SK-N-SH (cell line): ENCODE results near the gene KIF18A. TPM values are rescaled to one million over a fixed set of nuclear protein-coding genes. Genes with fewer than 3 reads are reported as not detected.

Source experiments
- CTCF ChIA-PET: fragments of 300-600, 350-600 bp; formaldehyde crosslinking; extraction: SDS; loops from one replicate; lab custom pipeline; 2021; lab: Yijun Ruan, JAX
- POLR2A ChIA-PET: fragments of 350-600 bp; sonication (Branson Sonifier 250); formaldehyde crosslinking; extraction: SDS; loops from one replicate; lab custom pipeline; 2020; ENCODE audit warnings: antibody characterized with exemption, inconsistent platforms; lab: Yijun Ruan, JAX
- DNase-seq: peaks from one replicate; pipeline ENCODE4 v3.0.0; 2012
- H2AFZ ChIP-seq: fragments of 200-600 bp; sonication (generic); 2 replicates; pipeline ENCODE4 v1.8.1; 2016; ENCODE audit warnings: antibody characterized with exemption, mild to moderate bottlenecking, low read depth
- H3F3A ChIP-seq: fragments of 200-600 bp; sonication (generic); replicated peaks from 2 replicates; pipeline ENCODE3; 2016; ENCODE audit warnings: antibody characterized with exemption, mild to moderate bottlenecking; ENCODE audit not compliant: insufficient read depth
- H3K27ac ChIP-seq, 2 experiments: fragments of 200-500 bp in 1 of 2; fragments of 200-600 bp in 1 of 2; sonication (Bioruptor generic) in 1 of 2; sonication (generic), shearing (Covaris generic) in 1 of 2; 2 replicates each; pipeline versions ENCODE4 v1.5.1 to v1.6.1; 2014 to 2016; ENCODE audit warnings: low read depth in 2 of 2, inconsistent platforms in 1 of 2, low read length in 1 of 2, mild to moderate bottlenecking in 1 of 2, mixed read lengths in 1 of 2
- H3K27me3 ChIP-seq: fragments of 200-600 bp; sonication (generic), shearing (Covaris generic); 2 replicates; pipeline ENCODE4 v1.6.1; 2016; ENCODE audit warnings: mixed run types; ENCODE audit not compliant: insufficient read depth
- H3K36me3 ChIP-seq, 2 experiments: fragments of 200-500 bp in 1 of 2; fragments of 200-600 bp in 1 of 2; sonication (Bioruptor generic) in 1 of 2; sonication (generic) in 1 of 2; replicated peaks in 1 of 2; 2 replicates each; pipeline versions ENCODE3 to v1.5.1; 2014 to 2016; ENCODE audit warnings: low read length in 1 of 2, mild to moderate bottlenecking in 1 of 2; ENCODE audit not compliant: insufficient read depth in 2 of 2, control insufficient read depth in 1 of 2
- H3K4me1 ChIP-seq, 2 experiments: fragments of 200-500 bp in 1 of 2; fragments of 200-600 bp in 1 of 2; sonication (Bioruptor generic) in 1 of 2; sonication (generic), shearing (Covaris generic) in 1 of 2; 2 replicates each; pipeline versions ENCODE4 v1.5.1 to v1.6.1; 2014 to 2016; ENCODE audit warnings: low read depth in 1 of 2, low read length in 1 of 2, mixed run types in 1 of 2; ENCODE audit not compliant: insufficient read depth in 2 of 2, control insufficient read depth in 1 of 2
- H3K4me2 ChIP-seq: fragments of 200-600 bp; sonication (generic), shearing (Covaris generic); 2 replicates; pipeline ENCODE4 v1.6.1; 2017; ENCODE audit warnings: mixed run types
- H3K4me3 ChIP-seq, 2 experiments: fragments of 200-500 bp in 1 of 2; fragments of 200-600 bp in 1 of 2; sonication (Bioruptor generic) in 1 of 2; sonication (generic), shearing (Covaris generic) in 1 of 2; 2 replicates each; pipeline versions ENCODE4 v1.5.1 to v1.8.1; 2014 to 2016; ENCODE audit warnings: low read depth in 2 of 2, inconsistent platforms in 1 of 2, low read length in 1 of 2, mild to moderate bottlenecking in 1 of 2, mixed read lengths in 1 of 2, moderate library complexity in 1 of 2
- H3K79me2 ChIP-seq: fragments of 200-600 bp; sonication (generic); 2 replicates; pipeline ENCODE4 v1.8.1; 2017; ENCODE audit warnings: mild to moderate bottlenecking; ENCODE audit not compliant: insufficient read depth
- H3K9ac ChIP-seq: fragments of 200-600 bp; sonication (generic); 2 replicates; pipeline ENCODE4 v1.6.1; 2017; ENCODE audit warnings: mixed run types
- H3K9me2 ChIP-seq: fragments of 200-600 bp; sonication (generic); 2 replicates; pipeline ENCODE4 v1.6.1; 2017; ENCODE audit warnings: mixed run types
- H3K9me3 ChIP-seq: fragments of 200-600 bp; sonication (generic); 2 replicates; pipeline ENCODE4 v1.6.1; 2017; ENCODE audit warnings: mixed run types, mild to moderate bottlenecking, moderate library complexity
- H4K20me1 ChIP-seq: fragments of 200-600 bp; sonication (generic); 2 replicates; pipeline ENCODE4 v1.6.1; 2017; ENCODE audit warnings: mild to moderate bottlenecking, mixed run types; ENCODE audit not compliant: insufficient read depth
- CHD2 ChIP-seq: fragments of 150-350 bp; IDR thresholded peaks from 2 replicates; pipeline ENCODE4 v1.6.1; 2018; ENCODE audit warnings: low read length; ENCODE audit not compliant: partially characterized antibody
- ELF1 ChIP-seq: IDR thresholded peaks from 2 replicates; pipeline ENCODE4 v1.4.0; 2012
- EZH2phosphoT487 ChIP-seq: fragments of 200-600 bp; sonication (generic); IDR thresholded peaks from 2 replicates; pipeline ENCODE4 v1.6.1; 2017; ENCODE audit warnings: low read depth, mixed run types, mild to moderate bottlenecking, antibody characterized with exemption, moderate library complexity, borderline replicate concordance
- FOSL2 ChIP-seq: IDR thresholded peaks from 2 replicates; pipeline ENCODE4 v1.4.0; 2012; ENCODE audit warnings: low read depth, mild to moderate bottlenecking, moderate library complexity, borderline replicate concordance
- FOXJ3 ChIP-seq: sonication (generic); formaldehyde crosslinking; IDR thresholded peaks from 2 replicates; pipeline ENCODE4 v1.5.1; 2020; ENCODE audit warnings: mild to moderate bottlenecking, missing genetic modification reagents
- FOXM1 ChIP-seq: IDR thresholded peaks from 2 replicates; pipeline ENCODE4 v1.4.0; 2012; ENCODE audit warnings: low read depth, mild to moderate bottlenecking
- MXI1 ChIP-seq: IDR thresholded peaks from 2 replicates; pipeline ENCODE4 v1.6.1; 2012; ENCODE audit warnings: mild to moderate bottlenecking, low read depth, low read length, improper control_type of control experiment
- RAD21 ChIP-seq: IDR thresholded peaks from 2 replicates; pipeline ENCODE4 v1.6.1; 2012; ENCODE audit warnings: mild to moderate bottlenecking, low read length
- RCOR1 ChIP-seq: fragments of 150-350 bp; IDR thresholded peaks from 2 replicates; pipeline ENCODE4 v1.6.1; 2017; ENCODE audit warnings: antibody characterized with exemption, low read length
- RXRA ChIP-seq: IDR thresholded peaks from 2 replicates; pipeline ENCODE4 v1.4.0; 2012; ENCODE audit warnings: low read depth, mild to moderate bottlenecking, borderline replicate concordance
- SIN3A ChIP-seq: IDR thresholded peaks from 2 replicates; pipeline ENCODE4 v1.6.1; 2012; ENCODE audit warnings: low read depth, mild to moderate bottlenecking, low read length, moderate library complexity, borderline replicate concordance
- SMC3 ChIP-seq: IDR thresholded peaks from 2 replicates; pipeline ENCODE4 v1.6.1; 2012; ENCODE audit warnings: low read depth, low read length, improper control_type of control experiment
- TAF1 ChIP-seq: IDR thresholded peaks from 2 replicates; pipeline ENCODE4 v1.6.1; 2012; ENCODE audit warnings: low read depth, mild to moderate bottlenecking, low read length, moderate library complexity, borderline replicate concordance
- TEAD4 ChIP-seq: IDR thresholded peaks from 2 replicates; pipeline ENCODE4 v1.4.0; 2012; ENCODE audit warnings: mild to moderate bottlenecking, borderline replicate concordance; ENCODE audit not compliant: insufficient read depth
- WGBS: methylation state at CpG from one replicate; pipeline ENCODE4 v1.1.6; 2017; ENCODE audit warnings: low lambda C conversion rate; 5-methylcytosine and 5-hydroxymethylcytosine counted together
- polyA plus RNA-seq, 3 experiments: library from polyadenylated mRNA; depleted of rRNA; stranded (reverse); fragments of >200 nt; gene quantifications; 2 replicates each; pipeline ENCODE4 v1.2.3, GENCODE V29; 2012
- TF ChIP-seq, protein P1 (sequence below): IDR thresholded peaks from 2 replicates; pipeline ENCODE4; 2012
- TF ChIP-seq, protein P2 (sequence below): IDR thresholded peaks from 2 replicates; pipeline ENCODE4 v1.4.0; 2012; ENCODE audit warnings: low read depth, borderline replicate concordance
- TF ChIP-seq, protein P3 (sequence below): fragments of 200-600 bp; sonication (generic); IDR thresholded peaks from 2 replicates; pipeline ENCODE4 v1.6.1; 2017; ENCODE audit warnings: antibody characterized with exemption, mild to moderate bottlenecking, moderate library complexity
- TF ChIP-seq, protein P4 (sequence below): IDR thresholded peaks from 2 replicates; pipeline ENCODE4 v1.4.0; 2012; ENCODE audit warnings: low read depth
- TF ChIP-seq, protein P5 (sequence below): fragments of 150-350 bp; IDR thresholded peaks from 2 replicates; pipeline ENCODE4 v1.6.1; 2016; ENCODE audit warnings: mild to moderate bottlenecking, low read depth, low read length

The KIF18A gene
- polyA plus RNA-seq, 1 of the 3 experiments (the other 2 are of a cell fraction), result 3.8 TPM

DNA sequence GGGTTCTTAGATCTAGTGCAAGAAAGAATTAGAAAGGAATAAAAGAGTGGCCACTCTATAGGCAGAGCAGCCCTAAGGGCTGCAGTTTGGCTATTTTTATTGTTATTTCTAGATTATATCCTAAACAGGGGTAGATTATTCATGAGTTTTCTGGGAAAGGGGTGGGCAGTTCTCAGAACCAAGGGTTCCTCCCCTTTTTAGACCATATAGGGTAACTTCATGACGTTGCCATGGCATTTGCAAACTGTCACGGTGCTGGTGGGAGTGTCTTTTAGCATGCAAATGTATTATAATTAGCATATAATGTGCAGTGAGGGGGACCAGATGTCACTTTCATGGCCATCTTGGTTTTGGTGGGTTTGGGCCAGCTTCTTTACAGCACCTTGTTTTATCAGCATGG, 44.8 kb upstream of the KIF18A start:
- Histone ChIP-seq H3K4me1 (peaks cover 0 to 6% of the 10 kb centered on the region in 2 experiments; a peak in 1 of 4 replicates), H3K9me3 (no peaks in the 10 kb centered on the region), H3K79me2 (0 out of 2 replicates have a peak, but pooled peaks cover 4% of the 10 kb centered on the region), H4K20me1 (no peaks in the 10 kb centered on the region), H3K4me2 (no peak overlapping the region), H2AFZ (no peak overlapping the region), H3K27me3 (no peaks in the 10 kb centered on the region), H3K4me3 (no peak overlapping the region), H3K9me2 (no peaks in the 10 kb centered on the region), H3F3A (no peaks in the 10 kb centered on the region), H3K9ac (no peak overlapping the region), H3K27ac (no peak overlapping the region), H3K36me3 (peaks cover 7 to 17% of the 10 kb centered on the region in 2 experiments)
- DNase-seq, result no peak
- TF ChIP-seq MXI1, result no peak
- TF ChIP-seq RCOR1, result no peak
- no peak for TF ChIP-seq TAF1
- TF ChIP-seq ELF1, result no peak
- TF ChIP-seq SIN3A, result no peak
- TF ChIP-seq, protein P1, sequence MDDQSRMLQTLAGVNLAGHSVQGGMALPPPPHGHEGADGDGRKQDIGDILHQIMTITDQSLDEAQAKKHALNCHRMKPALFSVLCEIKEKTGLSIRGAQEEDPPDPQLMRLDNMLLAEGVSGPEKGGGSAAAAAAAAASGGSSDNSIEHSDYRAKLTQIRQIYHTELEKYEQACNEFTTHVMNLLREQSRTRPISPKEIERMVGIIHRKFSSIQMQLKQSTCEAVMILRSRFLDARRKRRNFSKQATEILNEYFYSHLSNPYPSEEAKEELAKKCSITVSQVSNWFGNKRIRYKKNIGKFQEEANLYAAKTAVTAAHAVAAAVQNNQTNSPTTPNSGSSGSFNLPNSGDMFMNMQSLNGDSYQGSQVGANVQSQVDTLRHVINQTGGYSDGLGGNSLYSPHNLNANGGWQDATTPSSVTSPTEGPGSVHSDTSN, result no peak
- TF ChIP-seq RXRA, result no peak
- TF ChIP-seq, protein P2, sequence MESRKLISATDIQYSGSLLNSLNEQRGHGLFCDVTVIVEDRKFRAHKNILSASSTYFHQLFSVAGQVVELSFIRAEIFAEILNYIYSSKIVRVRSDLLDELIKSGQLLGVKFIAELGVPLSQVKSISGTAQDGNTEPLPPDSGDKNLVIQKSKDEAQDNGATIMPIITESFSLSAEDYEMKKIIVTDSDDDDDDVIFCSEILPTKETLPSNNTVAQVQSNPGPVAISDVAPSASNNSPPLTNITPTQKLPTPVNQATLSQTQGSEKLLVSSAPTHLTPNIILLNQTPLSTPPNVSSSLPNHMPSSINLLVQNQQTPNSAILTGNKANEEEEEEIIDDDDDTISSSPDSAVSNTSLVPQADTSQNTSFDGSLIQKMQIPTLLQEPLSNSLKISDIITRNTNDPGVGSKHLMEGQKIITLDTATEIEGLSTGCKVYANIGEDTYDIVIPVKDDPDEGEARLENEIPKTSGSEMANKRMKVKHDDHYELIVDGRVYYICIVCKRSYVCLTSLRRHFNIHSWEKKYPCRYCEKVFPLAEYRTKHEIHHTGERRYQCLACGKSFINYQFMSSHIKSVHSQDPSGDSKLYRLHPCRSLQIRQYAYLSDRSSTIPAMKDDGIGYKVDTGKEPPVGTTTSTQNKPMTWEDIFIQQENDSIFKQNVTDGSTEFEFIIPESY, result no peak
- no peak for TF ChIP-seq FOSL2
- TF ChIP-seq TEAD4, result no peak
- TF ChIP-seq, protein P3, sequence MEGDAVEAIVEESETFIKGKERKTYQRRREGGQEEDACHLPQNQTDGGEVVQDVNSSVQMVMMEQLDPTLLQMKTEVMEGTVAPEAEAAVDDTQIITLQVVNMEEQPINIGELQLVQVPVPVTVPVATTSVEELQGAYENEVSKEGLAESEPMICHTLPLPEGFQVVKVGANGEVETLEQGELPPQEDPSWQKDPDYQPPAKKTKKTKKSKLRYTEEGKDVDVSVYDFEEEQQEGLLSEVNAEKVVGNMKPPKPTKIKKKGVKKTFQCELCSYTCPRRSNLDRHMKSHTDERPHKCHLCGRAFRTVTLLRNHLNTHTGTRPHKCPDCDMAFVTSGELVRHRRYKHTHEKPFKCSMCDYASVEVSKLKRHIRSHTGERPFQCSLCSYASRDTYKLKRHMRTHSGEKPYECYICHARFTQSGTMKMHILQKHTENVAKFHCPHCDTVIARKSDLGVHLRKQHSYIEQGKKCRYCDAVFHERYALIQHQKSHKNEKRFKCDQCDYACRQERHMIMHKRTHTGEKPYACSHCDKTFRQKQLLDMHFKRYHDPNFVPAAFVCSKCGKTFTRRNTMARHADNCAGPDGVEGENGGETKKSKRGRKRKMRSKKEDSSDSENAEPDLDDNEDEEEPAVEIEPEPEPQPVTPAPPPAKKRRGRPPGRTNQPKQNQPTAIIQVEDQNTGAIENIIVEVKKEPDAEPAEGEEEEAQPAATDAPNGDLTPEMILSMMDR, result no peak
- TF ChIP-seq FOXM1, result no peak
- TF ChIP-seq, protein P4, sequence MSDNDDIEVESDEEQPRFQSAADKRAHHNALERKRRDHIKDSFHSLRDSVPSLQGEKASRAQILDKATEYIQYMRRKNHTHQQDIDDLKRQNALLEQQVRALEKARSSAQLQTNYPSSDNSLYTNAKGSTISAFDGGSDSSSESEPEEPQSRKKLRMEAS, result no peak
- TF ChIP-seq SMC3, result no peak
- TF ChIP-seq, protein P5, sequence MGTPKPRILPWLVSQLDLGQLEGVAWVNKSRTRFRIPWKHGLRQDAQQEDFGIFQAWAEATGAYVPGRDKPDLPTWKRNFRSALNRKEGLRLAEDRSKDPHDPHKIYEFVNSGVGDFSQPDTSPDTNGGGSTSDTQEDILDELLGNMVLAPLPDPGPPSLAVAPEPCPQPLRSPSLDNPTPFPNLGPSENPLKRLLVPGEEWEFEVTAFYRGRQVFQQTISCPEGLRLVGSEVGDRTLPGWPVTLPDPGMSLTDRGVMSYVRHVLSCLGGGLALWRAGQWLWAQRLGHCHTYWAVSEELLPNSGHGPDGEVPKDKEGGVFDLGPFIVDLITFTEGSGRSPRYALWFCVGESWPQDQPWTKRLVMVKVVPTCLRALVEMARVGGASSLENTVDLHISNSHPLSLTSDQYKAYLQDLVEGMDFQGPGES, result no peak
- no peak for TF ChIP-seq EZH2phosphoT487
- no peak for TF ChIP-seq CHD2
- TF ChIP-seq FOXJ3 (CRISPR knock-in tag), result no peak
- no peak for TF ChIP-seq RAD21
- 85% methylated on average over 2 of the region's 2 CpGs for WGBS
- POLR2A ChIA-PET, result no interaction called here
- CTCF ChIA-PET, result no interaction called here
